WTC11 (cell line): Measurements from ENCODE around the gene NPEPL1. TPM values are rescaled to one million over a fixed set of nuclear protein-coding genes. Genes with fewer than 3 reads are reported as not detected.

ENCODE experiments used
- ATAC-seq: fragments of 200-7000 bp; cut with Tn5 transposase; 2 replicates; pipeline ENCODE4 v1.10.0; 2021; ENCODE audit warnings: mild to moderate bottlenecking, moderate library complexity
- CTCF ChIA-PET: fragments of 300-600 bp; sonication (Branson Sonifier 250); formaldehyde crosslinking; loops from one replicate; lab custom pipeline; 2021; ENCODE audit warnings: antibody characterized with exemption; lab: Charles Lee
- POLR2A ChIA-PET: fragments of 350-600 bp; sonication (Branson Sonifier 250); formaldehyde crosslinking; loops from one replicate; lab custom pipeline; 2021; ENCODE audit warnings: antibody characterized with exemption; lab: Charles Lee
- DNase-seq: peaks from one replicate; pipeline ENCODE4 v3.0.0; 2021; ENCODE audit warnings: low spot score
- H3K27ac Mint-ChIP-seq: 2 replicates; pipeline ENCODE4 v1.8.0; 2021; ENCODE audit warnings: mixed read lengths
- H3K27me3 Mint-ChIP-seq: 2 replicates; pipeline ENCODE4 v1.8.0; 2021; ENCODE audit warnings: low read depth, mild to moderate bottlenecking, moderate library complexity, mixed read lengths
- H3K36me3 Mint-ChIP-seq: 2 replicates; pipeline ENCODE4 v1.8.0; 2021; ENCODE audit warnings: mixed read lengths
- H3K4me1 Mint-ChIP-seq: 2 replicates; pipeline ENCODE4 v1.8.0; 2022; ENCODE audit warnings: mixed read lengths
- H3K4me3 Mint-ChIP-seq: 2 replicates; pipeline ENCODE4 v1.8.0; 2021; ENCODE audit warnings: mild to moderate bottlenecking, moderate library complexity, mixed read lengths
- H3K9me3 Mint-ChIP-seq: 2 replicates; pipeline ENCODE4 v1.8.0; 2021; ENCODE audit warnings: mixed read lengths
- AFF4 ChIP-seq: sonication (generic); formaldehyde crosslinking; IDR thresholded peaks from 2 replicates; pipeline ENCODE4 v1.8.1; 2023; ENCODE audit warnings: mild to moderate bottlenecking, missing genetic modification reagents, borderline replicate concordance
- E2F5 ChIP-seq: sonication (generic); formaldehyde crosslinking; IDR thresholded peaks from 2 replicates; pipeline ENCODE4 v1.8.1; 2022; ENCODE audit warnings: mild to moderate bottlenecking, moderate library complexity, missing genetic modification reagents
- FOXJ3 ChIP-seq: sonication (generic); formaldehyde crosslinking; IDR thresholded peaks from 2 replicates; pipeline ENCODE4 v1.9.0; 2021; ENCODE audit warnings: missing genetic modification reagents, mild to moderate bottlenecking, borderline replicate concordance
- HMGA2 ChIP-seq: fragments of 250-450 bp; sonication (Bioruptor Pico); IDR thresholded peaks from 2 replicates; pipeline ENCODE4 v1.4.0; 2021; ENCODE audit warnings: mild to moderate bottlenecking, moderate library complexity
- IRF2 ChIP-seq: sonication (generic); formaldehyde crosslinking; IDR thresholded peaks from 2 replicates; pipeline ENCODE4 v1.8.0; 2022; ENCODE audit warnings: low read depth, missing genetic modification reagents, borderline replicate concordance
- JUN ChIP-seq: sonication (generic); formaldehyde crosslinking; IDR thresholded peaks from 2 replicates; pipeline ENCODE4 v1.8.0; 2023; ENCODE audit warnings: mild to moderate bottlenecking, missing genetic modification reagents
- KAT7 ChIP-seq: sonication (generic); formaldehyde crosslinking; IDR thresholded peaks from 2 replicates; pipeline ENCODE4 v1.8.1; 2023; ENCODE audit warnings: missing genetic modification reagents, mild to moderate bottlenecking, borderline replicate concordance
- NR3C1 ChIP-seq: sonication (generic); formaldehyde crosslinking; conservative IDR thresholded peaks from 2 replicates; pipeline ENCODE4 v1.8.1; 2023; ENCODE audit warnings: low read depth, mild to moderate bottlenecking, missing genetic modification reagents
- OVOL2 ChIP-seq: fragments of 250-450 bp; sonication (Bioruptor Pico); IDR thresholded peaks from 2 replicates; pipeline ENCODE4 v1.9.0; 2021; ENCODE audit warnings: mild to moderate bottlenecking, borderline replicate concordance
- STAT6 ChIP-seq: sonication (generic); formaldehyde crosslinking; conservative IDR thresholded peaks from 2 replicates; pipeline ENCODE4 v1.8.1; 2023; ENCODE audit warnings: mild to moderate bottlenecking, low read depth, missing genetic modification reagents, moderate library complexity
- TP53 ChIP-seq: sonication (generic); formaldehyde crosslinking; IDR thresholded peaks from 2 replicates; pipeline ENCODE4 v1.8.1; 2023; ENCODE audit warnings: mild to moderate bottlenecking, missing genetic modification reagents
- USF2 ChIP-seq: sonication (generic); formaldehyde crosslinking; IDR thresholded peaks from 2 replicates; pipeline ENCODE4 v1.8.1; 2023; ENCODE audit warnings: mild to moderate bottlenecking, missing genetic modification reagents, moderate library complexity
- ZNF219 ChIP-seq: sonication (generic); formaldehyde crosslinking; IDR thresholded peaks from 2 replicates; pipeline ENCODE4 v1.8.0; 2023; ENCODE audit warnings: missing genetic modification reagents, mild to moderate bottlenecking, borderline replicate concordance
- ZNF416 ChIP-seq: fragments of 250-450 bp; sonication (Bioruptor Pico); IDR thresholded peaks from 2 replicates; pipeline ENCODE4 v1.9.0; 2021; ENCODE audit warnings: mild to moderate bottlenecking, inconsistent platforms
- ZNF423 ChIP-seq: fragments of 250-450 bp; sonication (Bioruptor Pico); IDR thresholded peaks from 2 replicates; pipeline ENCODE4 v2.1.2; 2022; ENCODE audit warnings: mild to moderate bottlenecking, moderate library complexity
- total RNA-seq: library from RNA; stranded (reverse); gene quantifications from 3 replicates; pipeline ENCODE4 v1.2.3, GENCODE V29; 2021
- TF ChIP-seq, protein P1 (sequence below): sonication (generic); formaldehyde crosslinking; IDR thresholded peaks from 2 replicates; pipeline ENCODE4 v1.8.1; 2022; ENCODE audit warnings: mild to moderate bottlenecking, missing genetic modification reagents, moderate library complexity, borderline replicate concordance
- TF ChIP-seq, protein P2 (sequence below): sonication (generic); formaldehyde crosslinking; IDR thresholded peaks from 2 replicates; pipeline ENCODE4 v1.8.1; 2022; ENCODE audit warnings: low read depth, missing genetic modification reagents, borderline replicate concordance
- TF ChIP-seq, protein P3 (sequence below): sonication (generic); formaldehyde crosslinking; IDR thresholded peaks from 2 replicates; pipeline ENCODE4 v1.8.1; 2023; ENCODE audit warnings: mild to moderate bottlenecking, moderate library complexity, missing genetic modification reagents

Gene NPEPL1
- total RNA-seq, 1 experiment from 2014 or later: 39.9 TPM

DNA sequence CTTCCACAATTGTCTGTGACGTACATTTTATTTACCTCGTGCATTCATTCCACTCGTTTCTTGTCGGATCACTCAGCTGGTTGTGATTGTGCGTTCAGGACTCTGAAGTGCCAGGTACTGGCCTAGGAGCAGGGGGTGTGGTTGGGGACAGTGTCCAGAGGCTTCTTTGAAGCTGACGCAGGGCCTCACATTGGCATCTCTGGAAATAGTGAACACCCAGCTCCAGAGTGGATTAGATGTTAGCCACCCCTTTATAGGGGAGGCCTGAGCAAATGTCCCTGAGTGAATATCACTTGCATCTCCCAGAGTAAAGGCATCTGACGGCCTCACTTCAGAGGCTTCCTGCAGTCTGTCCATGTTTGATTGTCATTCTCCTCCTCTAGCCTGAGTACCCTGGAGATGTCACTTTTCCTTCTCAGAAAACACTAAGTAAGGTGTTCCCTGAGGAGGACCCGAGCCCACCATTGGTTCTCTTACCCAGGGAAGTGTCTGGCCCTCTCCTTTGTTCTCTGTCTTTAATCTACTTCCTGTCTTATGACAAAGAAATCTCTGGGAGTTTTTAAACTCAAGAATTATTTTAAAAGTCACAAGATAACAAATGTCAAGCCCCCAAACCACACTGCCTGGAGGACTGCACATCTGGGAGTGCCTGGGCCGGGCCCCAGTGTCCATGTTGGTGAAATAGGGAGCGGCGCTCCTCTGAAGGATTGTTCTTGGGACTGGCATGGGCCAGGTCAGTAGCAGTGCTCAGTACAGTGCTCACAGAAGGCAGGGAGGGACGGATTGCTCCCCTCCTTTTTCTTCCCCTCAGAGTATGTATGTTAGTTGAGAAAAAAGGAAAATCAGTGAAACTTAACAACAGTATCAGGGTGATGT is 30.8 kb upstream of the NPEPL1 start:
- Mint-ChIP-seq H3K4me1 (peaks cover 88% of the 10 kb centered on the region), H3K4me3 (no peak overlapping the region), H3K27me3 (no peaks in the 10 kb centered on the region), H3K36me3 (peaks cover 26% of the 10 kb centered on the region), H3K9me3 (no peaks in the 10 kb centered on the region), H3K27ac (peak overlapping the region; percentile 97)
- no peak for TF ChIP-seq STAT6 (CRISPR knock-in tag)
- ChIA-PET POLR2A (no interaction called here), CTCF (no interaction called here)
- DNase-seq (no peak), ATAC-seq (no peak)

DNA sequence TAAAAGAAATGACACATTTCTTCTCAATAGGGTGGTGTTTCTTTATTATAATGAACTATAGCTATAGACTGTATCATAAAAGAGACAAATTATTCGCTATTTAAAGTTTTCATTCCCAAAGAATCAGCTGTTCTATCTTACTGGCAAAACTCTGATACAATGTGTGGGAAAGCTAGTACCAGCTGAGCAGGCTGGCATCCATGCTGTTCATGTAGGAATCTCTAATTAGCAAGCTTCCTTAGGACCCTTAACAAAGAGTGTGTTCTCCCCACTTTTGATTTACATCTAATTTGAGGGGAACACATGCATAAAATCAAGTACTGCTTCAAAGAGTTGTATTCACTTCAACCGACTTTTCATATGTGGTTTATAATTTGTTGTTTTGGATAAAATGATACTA is 28.3 kb upstream of the NPEPL1 start:
- CTCF ChIA-PET: interaction anchor here (1.1 to 1.4 kb wide), 2 partner anchors 8 to 13 kb away, joined by 3 to 6 read pairs; partner anchors contain the start of gene STX16
- peak overlapping the region; percentile 65; the same call in 1 of the 2 replicates for H3K27ac Mint-ChIP-seq
- no peak for ATAC-seq
- POLR2A ChIA-PET: interaction anchor here (0.6 kb wide), 1 partner anchor 49 kb away, joined by 3 read pairs; no protein-coding TSS in a partner anchor
- H3K36me3 Mint-ChIP-seq: peaks cover 36% of the 10 kb centered on the region
- no peak overlapping the region for H3K4me3 Mint-ChIP-seq
- no peak for DNase-seq
- peaks cover 83% of the 10 kb centered on the region for H3K4me1 Mint-ChIP-seq
- H3K9me3 Mint-ChIP-seq: no peaks in the 10 kb centered on the region
- H3K27me3 Mint-ChIP-seq: no peaks in the 10 kb centered on the region
- TF ChIP-seq, protein P1, sequence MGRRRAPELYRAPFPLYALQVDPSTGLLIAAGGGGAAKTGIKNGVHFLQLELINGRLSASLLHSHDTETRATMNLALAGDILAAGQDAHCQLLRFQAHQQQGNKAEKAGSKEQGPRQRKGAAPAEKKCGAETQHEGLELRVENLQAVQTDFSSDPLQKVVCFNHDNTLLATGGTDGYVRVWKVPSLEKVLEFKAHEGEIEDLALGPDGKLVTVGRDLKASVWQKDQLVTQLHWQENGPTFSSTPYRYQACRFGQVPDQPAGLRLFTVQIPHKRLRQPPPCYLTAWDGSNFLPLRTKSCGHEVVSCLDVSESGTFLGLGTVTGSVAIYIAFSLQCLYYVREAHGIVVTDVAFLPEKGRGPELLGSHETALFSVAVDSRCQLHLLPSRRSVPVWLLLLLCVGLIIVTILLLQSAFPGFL: no peak
- no peak for TF ChIP-seq IRF2 (CRISPR knock-in tag)
- TF ChIP-seq, protein P2, sequence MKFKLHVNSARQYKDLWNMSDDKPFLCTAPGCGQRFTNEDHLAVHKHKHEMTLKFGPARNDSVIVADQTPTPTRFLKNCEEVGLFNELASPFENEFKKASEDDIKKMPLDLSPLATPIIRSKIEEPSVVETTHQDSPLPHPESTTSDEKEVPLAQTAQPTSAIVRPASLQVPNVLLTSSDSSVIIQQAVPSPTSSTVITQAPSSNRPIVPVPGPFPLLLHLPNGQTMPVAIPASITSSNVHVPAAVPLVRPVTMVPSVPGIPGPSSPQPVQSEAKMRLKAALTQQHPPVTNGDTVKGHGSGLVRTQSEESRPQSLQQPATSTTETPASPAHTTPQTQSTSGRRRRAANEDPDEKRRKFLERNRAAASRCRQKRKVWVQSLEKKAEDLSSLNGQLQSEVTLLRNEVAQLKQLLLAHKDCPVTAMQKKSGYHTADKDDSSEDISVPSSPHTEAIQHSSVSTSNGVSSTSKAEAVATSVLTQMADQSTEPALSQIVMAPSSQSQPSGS (CRISPR knock-in tag): no peak
- no peak for TF ChIP-seq ZNF219 (CRISPR knock-in tag)
- no peak for TF ChIP-seq ZNF416 (CRISPR knock-in tag)
- TF ChIP-seq NR3C1 (CRISPR knock-in tag): no peak
- no peak for TF ChIP-seq AFF4
- TF ChIP-seq FOXJ3 (CRISPR knock-in tag): no peak
- TF ChIP-seq, protein P3, sequence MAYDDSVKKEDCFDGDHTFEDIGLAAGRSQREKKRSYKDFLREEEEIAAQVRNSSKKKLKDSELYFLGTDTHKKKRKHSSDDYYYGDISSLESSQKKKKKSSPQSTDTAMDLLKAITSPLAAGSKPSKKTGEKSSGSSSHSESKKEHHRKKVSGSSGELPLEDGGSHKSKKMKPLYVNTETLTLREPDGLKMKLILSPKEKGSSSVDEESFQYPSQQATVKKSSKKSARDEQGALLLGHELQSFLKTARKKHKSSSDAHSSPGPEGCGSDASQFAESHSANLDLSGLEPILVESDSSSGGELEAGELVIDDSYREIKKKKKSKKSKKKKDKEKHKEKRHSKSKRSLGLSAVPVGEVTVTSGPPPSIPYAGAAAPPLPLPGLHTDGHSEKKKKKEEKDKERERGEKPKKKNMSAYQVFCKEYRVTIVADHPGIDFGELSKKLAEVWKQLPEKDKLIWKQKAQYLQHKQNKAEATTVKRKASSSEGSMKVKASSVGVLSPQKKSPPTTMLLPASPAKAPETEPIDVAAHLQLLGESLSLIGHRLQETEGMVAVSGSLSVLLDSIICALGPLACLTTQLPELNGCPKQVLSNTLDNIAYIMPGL (CRISPR knock-in tag): no peak
- TF ChIP-seq TP53 (CRISPR knock-in tag): no peak
- no peak for TF ChIP-seq USF2 (CRISPR knock-in tag)
- no peak for TF ChIP-seq ZNF423 (CRISPR knock-in tag)
- no peak for TF ChIP-seq JUN (CRISPR knock-in tag)
- TF ChIP-seq HMGA2 (CRISPR knock-in tag): no peak
- no peak for TF ChIP-seq OVOL2
- no peak for TF ChIP-seq KAT7 (CRISPR knock-in tag)
- no peak for TF ChIP-seq E2F5 (CRISPR knock-in tag)
